Activated CD8-positive, alpha-beta memory T cell treated with anti-CD3 and anti-CD28 coated beads, Interleukin-2, amount 50 U/mL, for 1 hour (primary cell): ENCODE results near the gene C4BPB.

Experiments
- DNase-seq: peaks from one replicate; pipeline ENCODE4 v3.0.0-alpha.2; 2020; ENCODE audit errors: extremely low read depth

The C4BPB gene

GRCh38 chr1:207059881-207060280 lies 28.8 kb upstream of the C4BPB start:
- no peak for DNase-seq

DNA sequence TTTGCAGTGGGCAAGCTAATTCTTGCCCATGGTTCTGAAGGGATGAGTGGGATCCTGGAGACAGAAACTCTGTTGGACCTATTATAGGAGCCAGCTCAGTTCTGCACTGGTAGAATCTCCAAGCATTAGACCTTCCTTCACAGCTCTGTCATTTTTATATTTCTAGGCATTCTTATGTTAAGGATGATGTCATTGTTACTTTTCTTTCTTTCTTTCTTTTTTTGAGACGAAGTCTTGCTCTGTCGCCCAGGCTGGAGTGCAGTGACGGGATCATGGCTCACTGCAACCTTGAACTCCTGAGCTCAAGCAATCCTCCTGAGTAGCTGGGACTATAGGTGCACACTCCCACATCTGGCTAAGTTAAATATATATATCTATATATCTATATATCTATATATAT lies 28.1 kb upstream of the C4BPB start:
- no peak for DNase-seq

- DNase-seq = no peak
These were observed 26.6 kb upstream of the C4BPB start for GRCh38 chr1:207062058-207062457.

DNA sequence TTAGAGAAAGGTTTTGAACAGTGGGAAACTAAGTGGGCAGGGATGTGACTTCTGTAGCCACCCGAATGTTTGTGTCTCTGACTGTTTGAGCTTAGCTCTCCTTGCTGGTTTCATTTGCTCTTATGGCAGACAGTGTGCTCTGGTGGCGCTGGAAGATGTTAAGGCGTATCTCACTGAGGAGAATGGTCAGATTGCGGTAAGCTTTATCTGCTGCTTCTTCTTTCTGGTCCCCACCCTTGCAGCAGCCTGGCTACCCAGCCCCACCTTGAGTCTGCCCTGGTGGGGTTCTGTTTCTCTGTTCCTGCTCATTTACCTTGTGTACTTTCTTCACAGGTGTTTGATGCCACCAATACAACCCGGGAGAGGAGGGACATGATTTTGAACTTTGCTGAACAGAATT lies 25.6 kb upstream of the C4BPB start:
- no peak for DNase-seq

GRCh38 chr1:207064561-207064960 lies 24.1 kb upstream of the C4BPB start:
- no peak for DNase-seq

DNA sequence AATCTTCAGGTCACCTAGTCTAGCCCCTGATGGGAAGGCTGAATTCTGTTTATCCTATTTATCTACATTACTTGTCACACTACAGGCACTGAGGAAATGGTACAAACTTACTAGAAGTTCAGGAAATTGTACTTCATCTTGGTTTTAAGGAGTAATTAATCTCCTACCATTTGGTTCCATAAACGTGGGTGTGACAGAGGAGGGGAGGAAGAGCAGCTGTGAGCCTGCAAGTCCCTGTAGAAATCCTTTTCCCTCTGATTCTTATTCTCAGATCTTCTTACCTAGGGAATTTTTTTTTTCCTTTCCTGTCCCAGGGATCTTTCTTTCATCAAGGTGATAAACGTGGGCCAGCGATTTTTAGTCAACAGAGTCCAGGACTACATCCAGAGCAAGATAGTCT lies 21.5 kb upstream of the C4BPB start:
- no peak for DNase-seq

- DNase-seq = no peak
These were observed 21.0 kb upstream of the C4BPB start for GRCh38 chr1:207067665-207068064.

- DNase-seq = no peak
These were observed 19.6 kb upstream of the C4BPB start for GRCh38 chr1:207069061-207069460.

- DNase-seq = no peak
These were observed 18.7 kb upstream of the C4BPB start for GRCh38 chr1:207069858-207070506.

DNA sequence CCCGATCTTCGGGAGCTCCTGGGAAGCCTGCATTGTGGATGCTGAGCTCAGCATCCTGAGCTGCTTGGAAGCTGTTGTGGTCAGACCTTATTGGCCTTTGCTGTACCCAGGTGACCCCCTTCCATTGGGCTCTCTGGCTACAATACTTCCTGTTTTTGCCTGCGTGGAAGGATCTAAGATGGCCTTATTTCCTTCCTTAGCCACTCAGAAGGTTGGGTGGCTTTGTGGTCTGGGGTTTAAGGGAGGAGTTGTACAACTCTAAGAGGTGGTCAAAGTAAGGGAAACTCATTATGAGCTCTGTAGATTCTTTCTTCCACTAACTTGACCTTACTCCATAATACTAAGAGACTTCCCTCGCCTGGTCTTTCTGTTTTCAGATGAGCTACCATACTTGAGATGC lies 17.8 kb upstream of the C4BPB start:
- no peak for DNase-seq

- no peak for DNase-seq
These were observed 17.2 kb upstream of the C4BPB start for GRCh38 chr1:207071426-207071825.

- no peak for DNase-seq
These were observed 16.4 kb upstream of the C4BPB start for GRCh38 chr1:207072233-207072632.

- no peak for DNase-seq
These were observed 14.5 kb upstream of the C4BPB start for GRCh38 chr1:207073906-207074820.

DNA sequence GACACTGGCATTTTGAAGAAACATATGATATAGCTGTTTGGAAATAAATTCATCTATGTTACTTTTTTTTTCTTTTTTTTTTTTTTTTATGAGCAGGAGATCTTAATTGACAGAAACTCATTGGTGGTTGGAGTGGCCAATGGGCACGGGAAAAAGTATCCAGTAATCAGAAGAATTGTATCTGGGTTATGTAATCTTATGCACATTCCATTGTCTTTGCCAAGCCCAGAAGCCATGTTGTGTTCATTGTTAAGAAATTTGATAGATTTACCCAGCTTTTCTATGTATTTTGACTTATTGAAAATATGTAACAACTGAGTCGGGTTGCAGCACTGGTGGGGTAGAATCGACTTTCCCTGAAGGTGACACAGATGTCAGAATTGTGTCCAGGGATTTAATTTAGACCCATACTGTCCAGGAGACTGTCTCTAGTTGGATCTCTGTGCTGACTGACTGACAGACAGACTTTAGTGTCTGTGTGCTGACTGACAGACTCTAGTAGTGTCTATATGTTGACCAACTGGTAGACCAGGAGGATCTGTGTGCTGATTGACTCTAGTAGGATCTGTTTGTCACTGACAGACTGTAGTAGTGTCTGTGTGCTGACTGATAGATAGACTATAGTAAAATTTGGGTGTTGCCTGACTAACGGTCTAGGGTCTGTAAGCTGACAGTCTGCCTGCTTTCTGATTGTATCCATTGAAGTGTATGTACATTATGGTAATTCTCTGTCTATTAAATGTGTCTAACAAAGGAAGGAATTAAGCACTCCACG lies 12.3 kb upstream of the C4BPB start:
- DNase-seq = no peak

- no peak for DNase-seq
These were observed 11.6 kb upstream of the C4BPB start for GRCh38 chr1:207077012-207077411.

DNA sequence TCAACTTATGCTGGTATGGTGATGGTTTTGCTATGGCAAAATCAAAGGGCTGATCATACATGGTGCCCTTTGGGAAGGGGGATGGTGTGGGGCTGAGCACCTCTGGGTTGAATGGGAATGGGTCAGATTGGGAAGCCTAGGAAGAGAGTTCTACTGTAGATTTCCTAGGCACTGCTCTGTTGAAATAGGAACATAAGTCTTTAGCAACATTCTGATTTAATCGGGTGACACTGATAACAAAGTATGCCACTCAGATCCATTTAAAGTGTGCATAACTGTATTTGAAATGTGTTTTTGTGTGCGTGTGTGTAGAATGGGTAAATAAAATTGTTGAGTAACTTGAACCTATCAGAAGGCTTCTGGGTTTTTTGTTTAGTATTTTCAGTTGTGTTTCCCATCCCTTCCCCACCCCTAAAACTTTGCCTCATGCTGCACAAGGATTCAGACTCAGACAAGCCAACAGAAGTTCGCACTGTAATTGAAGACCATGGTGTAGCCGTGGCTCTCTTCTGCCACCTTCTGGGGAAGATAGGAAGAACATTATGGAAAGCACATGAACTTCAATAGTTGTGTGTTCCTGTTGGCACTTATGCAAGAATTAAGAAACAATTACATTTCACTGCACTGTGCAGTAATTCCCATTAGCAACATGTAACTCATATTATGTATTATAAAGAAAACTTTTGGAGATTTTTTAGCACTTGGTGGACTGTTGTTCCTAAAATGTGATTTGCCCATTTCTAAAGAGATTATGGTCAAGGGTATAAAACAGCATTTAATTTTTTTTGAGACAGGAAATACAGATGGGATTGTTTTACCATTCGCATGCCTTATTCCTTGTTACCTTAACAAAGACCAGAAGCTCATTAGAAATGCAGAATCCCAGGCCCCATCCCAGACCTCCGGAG lies 10.9 kb upstream of the C4BPB start:
- DNase-seq = peak; percentile 38

- DNase-seq = no peak
These were observed 10.0 kb upstream of the C4BPB start for GRCh38 chr1:207078578-207079132.

- no peak for DNase-seq
These were observed 8.9 kb upstream of the C4BPB start for GRCh38 chr1:207079706-207080241.

GRCh38 chr1:207081088-207081487 lies 7.6 kb upstream of the C4BPB start:
- DNase-seq = no peak

DNA sequence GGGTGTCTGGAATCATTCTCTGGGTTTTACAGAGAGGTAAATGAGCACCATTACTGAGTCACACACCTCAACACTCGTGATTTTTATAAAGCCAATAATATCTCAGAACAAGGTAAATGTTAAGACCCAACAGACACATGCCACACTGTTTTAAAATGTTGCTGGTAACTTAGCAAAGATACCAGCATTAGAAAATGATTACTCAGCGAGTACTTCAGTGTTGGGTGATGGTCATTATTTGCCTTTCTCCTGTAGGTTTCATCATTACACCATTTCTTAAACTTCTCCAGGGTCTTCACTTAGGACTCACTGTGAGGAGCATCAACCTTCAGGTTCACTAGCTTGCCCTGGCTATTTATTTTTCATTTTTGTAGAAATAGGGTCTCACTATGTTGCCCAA lies 6.9 kb upstream of the C4BPB start:
- no peak for DNase-seq

DNA sequence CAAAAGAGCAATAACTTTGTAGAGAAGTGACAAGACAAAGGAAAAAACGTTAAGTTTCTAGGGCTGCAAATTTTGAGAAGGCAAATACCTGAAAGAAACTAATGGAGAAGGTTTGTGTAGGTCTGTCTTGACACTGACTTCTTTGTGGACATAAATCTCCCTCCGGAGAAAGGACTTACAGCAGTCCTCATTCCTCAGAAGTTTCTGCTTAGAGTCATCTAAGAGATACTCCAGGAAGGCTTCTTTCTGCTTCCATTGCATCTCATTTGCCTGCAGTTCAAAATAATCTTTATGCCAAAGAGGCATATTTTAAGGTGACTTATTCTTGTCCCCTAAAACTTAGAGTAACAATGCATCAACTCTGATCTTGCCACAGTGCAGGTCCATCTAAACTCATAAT lies 4.4 kb upstream of the C4BPB start:
- no peak for DNase-seq
